ENCODE measurements around the gene PRR15L. TPM values are rescaled to one million over a fixed set of nuclear protein-coding genes. Genes with fewer than 3 reads are reported as not detected.

Gene PRR15L
- polyA plus RNA-seq, 1 experiment = not detected

DNA sequence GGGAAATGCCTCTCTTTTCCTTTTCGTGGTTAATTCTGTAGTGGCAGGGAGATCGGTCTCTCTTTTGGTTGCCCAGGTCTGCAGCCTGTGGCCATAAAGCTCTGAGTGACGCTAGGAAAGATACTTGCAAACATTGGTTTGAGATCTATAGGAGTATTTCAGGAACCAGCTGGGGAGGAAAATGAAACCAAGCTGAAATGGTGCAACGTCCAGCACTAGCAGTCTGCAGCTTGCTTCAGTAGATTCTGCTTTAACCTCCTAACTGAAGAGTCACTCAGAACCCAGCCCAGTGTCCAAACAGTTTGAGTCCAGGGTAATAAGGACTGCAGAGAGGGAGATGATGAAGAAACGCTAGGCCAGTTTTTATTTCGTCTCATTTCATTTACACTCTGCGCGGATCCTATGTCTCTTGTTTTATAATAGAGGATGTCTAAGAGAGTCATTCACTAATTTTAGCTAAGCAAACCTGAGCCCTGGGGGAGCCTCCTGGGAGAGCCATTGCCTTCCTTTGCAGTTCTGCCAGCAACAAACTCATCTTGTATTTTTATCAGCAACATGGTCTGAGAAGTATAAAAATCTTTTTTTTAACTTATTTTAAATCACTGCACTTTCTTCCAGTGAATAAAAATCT lies 49.6 kb downstream of the PRR15L start:
- TF ChIP-seq, protein P1, sequence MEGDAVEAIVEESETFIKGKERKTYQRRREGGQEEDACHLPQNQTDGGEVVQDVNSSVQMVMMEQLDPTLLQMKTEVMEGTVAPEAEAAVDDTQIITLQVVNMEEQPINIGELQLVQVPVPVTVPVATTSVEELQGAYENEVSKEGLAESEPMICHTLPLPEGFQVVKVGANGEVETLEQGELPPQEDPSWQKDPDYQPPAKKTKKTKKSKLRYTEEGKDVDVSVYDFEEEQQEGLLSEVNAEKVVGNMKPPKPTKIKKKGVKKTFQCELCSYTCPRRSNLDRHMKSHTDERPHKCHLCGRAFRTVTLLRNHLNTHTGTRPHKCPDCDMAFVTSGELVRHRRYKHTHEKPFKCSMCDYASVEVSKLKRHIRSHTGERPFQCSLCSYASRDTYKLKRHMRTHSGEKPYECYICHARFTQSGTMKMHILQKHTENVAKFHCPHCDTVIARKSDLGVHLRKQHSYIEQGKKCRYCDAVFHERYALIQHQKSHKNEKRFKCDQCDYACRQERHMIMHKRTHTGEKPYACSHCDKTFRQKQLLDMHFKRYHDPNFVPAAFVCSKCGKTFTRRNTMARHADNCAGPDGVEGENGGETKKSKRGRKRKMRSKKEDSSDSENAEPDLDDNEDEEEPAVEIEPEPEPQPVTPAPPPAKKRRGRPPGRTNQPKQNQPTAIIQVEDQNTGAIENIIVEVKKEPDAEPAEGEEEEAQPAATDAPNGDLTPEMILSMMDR (IDR thresholded peaks at IDR 0.05; ENCODE audit: insufficient read depth, low read depth, low read length) = no peak
- ChIA-PET POLR2A (no interaction called here), CTCF (interaction anchor here (1.1 to 5.3 kb wide), 4 partner anchors 18 to 62 kb away, joined by 3 to 45 read pairs (median 4); no protein-coding TSS in a partner anchor)
- no peak for DNase-seq (ENCODE audit: low read depth)
- Histone ChIP-seq H3K4me3 (ENCODE audit: low read depth, low read length) (no peak overlapping the region), H3K36me3 (ENCODE audit: control insufficient read depth, insufficient read depth, low read length) (no peaks in the 10 kb centered on the region), H3K27me3 (ENCODE audit: control insufficient read depth, insufficient read depth, low read length) (no peaks in the 10 kb centered on the region)

DNA sequence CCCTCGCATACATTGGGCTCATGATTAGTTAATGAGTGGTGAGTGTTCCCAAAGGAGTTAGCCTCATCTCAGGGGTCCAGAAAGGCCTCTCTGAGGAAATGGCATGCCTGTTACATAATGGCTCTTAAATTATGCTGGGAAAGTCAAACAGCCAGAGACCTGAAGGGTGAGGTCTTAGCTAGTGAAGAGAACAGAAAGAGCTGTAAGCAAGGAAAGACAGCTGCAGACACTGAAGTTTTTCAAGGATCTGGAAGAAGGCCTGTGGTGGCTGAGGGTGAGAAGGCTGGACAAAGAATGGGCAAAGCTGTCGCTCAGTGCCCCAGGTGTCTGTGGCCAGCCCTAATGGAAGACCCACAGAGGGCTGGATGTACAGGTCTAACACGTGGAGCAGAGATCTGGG lies 51.2 kb downstream of the PRR15L start:
- TF ChIP-seq, protein P1 (IDR thresholded peaks at IDR 0.05; ENCODE audit: insufficient read depth, low read depth, low read length) = no peak
- Histone ChIP-seq H3K4me3 (ENCODE audit: low read depth, low read length) (no peak overlapping the region), H3K36me3 (ENCODE audit: control insufficient read depth, insufficient read depth, low read length) (no peaks in the 10 kb centered on the region), H3K27me3 (ENCODE audit: control insufficient read depth, insufficient read depth, low read length) (no peaks in the 10 kb centered on the region)
- CTCF ChIA-PET = interaction anchor here (1.5 to 5.3 kb wide), 2 partner anchors 42 to 64 kb away, joined by 6 to 45 read pairs; partner anchors contain the start of gene CDK5RAP3
- POLR2A ChIA-PET = no interaction called here
- DNase-seq (ENCODE audit: low read depth) = no peak

DNA sequence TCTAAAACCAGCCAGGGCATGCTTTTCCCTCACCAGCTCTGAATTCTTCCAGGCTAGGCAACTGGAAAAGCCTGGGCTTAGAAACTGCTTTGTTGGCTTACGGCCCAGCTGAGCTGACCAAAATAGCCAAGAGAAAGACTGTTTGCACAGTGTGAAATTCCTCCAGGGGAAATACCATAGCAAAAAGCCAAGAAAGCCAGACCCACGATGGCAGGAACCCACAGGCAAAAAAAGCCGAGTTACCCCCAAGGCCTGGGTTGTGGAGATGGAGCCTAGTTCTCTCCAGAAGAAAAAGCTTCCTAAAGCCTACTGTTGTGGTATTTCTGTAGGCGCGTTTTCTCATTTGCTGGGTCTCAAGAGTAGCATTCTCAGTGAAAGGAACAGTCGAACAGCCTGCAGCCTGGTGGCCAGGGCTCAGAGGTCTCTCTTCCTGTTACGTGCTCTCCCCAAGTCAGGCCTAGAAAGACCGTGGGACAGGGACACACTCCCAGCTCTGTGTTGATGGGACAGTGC lies 52.4 kb downstream of the PRR15L start:
- TF ChIP-seq, protein P1 (IDR thresholded peaks at IDR 0.05; ENCODE audit: insufficient read depth, low read depth, low read length) = no peak
- peak; percentile 60 for DNase-seq (ENCODE audit: low read depth)
- no peak overlapping the region for H3K4me3 ChIP-seq (ENCODE audit: low read depth, low read length)
- ChIA-PET POLR2A (interaction anchor here (1.0 kb wide), 1 partner anchor 10 kb away, joined by 4 read pairs; no protein-coding TSS in a partner anchor), CTCF (interaction anchor here (0.8 to 5.3 kb wide), 10 partner anchors 13 to 112 kb away, joined by 3 to 45 read pairs (median 4); partner anchors contain the start of genes CDK5RAP3, PNPO and SCRN2)
- H3K27me3 ChIP-seq (ENCODE audit: control insufficient read depth, insufficient read depth, low read length) = no peaks in the 10 kb centered on the region
- H3K36me3 ChIP-seq (ENCODE audit: control insufficient read depth, insufficient read depth, low read length) = no peaks in the 10 kb centered on the region

DNA sequence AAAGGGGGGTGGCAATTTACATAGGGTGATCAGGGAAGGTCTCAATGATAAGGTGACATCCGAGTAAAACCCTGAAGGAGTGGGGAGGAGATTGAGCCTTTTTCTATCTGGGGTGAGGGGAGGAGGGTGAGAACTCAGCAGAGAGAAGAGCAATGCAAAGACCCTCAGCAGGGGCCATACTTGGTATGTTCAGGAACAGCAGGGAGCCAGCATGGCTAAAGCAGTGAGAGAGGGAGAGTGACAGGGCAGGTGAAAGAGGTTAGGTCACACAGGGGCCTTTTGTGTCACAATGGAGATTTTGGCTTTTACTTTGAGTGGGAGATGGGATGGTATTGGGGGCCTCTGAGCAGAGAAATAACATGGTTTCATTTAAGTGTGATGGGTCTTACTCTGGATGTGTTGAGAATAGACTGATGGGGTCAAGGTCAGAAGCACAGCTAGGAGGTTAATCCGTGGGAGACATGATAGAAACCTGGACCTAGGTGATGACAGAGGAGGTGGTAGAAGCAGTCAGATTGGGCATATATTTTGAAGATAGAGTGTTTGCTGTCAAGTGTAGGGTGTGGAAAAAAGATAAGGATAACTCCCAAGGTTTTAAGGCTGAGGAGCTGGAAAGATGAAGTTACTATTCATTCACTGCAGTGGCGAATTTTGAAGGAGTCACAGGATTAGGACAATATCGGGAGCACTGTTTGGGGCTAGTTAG lies 55.5 kb downstream of the PRR15L start:
- CTCF ChIA-PET = interaction anchor here (0.8 to 1.2 kb wide), 2 partner anchors 44 to 61 kb away, joined by 5 read pairs; partner anchors contain the start of gene SCRN2

More for the DNA sequence above, 55.5 kb downstream of the PRR15L start:
- no peak for DNase-seq (ENCODE audit: low read depth)
- Histone ChIP-seq H3K36me3 (ENCODE audit: control insufficient read depth, insufficient read depth, low read length) (peaks cover 4% of the 10 kb centered on the region), H3K27me3 (ENCODE audit: control insufficient read depth, insufficient read depth, low read length) (no peaks in the 10 kb centered on the region), H3K4me3 (ENCODE audit: low read depth, low read length) (no peak overlapping the region)
- TF ChIP-seq, protein P1 (IDR thresholded peaks at IDR 0.05; ENCODE audit: insufficient read depth, low read depth, low read length) = no peak
- POLR2A ChIA-PET = no interaction called here

Other genes starting within 250 kb of the PRR15L start
- gene TBX21, start 224.6 kb downstream of the PRR15L start, polyA plus RNA-seq (2011; rRNA removed) = not detected in 2 replicates
- 4.5 and 7.6 TPM in 2 replicates for gene OSBPL7, start 136.1 kb downstream of the PRR15L start, polyA plus RNA-seq (2011; rRNA removed)
- 49.1 and 59.2 TPM in 2 replicates for gene MRPL10, start 126.3 kb downstream of the PRR15L start, polyA plus RNA-seq (2011; rRNA removed)
- 0.58 and 0.80 TPM in 2 replicates for gene LRRC46, start 126.2 kb downstream of the PRR15L start, polyA plus RNA-seq (2011; rRNA removed)
- gene SCRN2, start 116.6 kb downstream of the PRR15L start, polyA plus RNA-seq (2011; rRNA removed) = 18.3 and 41.1 TPM in 2 replicates
- 0.05 and 0.07 TPM in 2 replicates for gene SP6, start 106.7 kb downstream of the PRR15L start, polyA plus RNA-seq (2011; rRNA removed)
- 4.0 and 5.9 TPM in 2 replicates for gene SP2, start 61.6 kb downstream of the PRR15L start, polyA plus RNA-seq (2011; rRNA removed)
- 15.9 and 19.6 TPM in 2 replicates for gene PNPO, start 16.3 kb downstream of the PRR15L start, polyA plus RNA-seq (2011; rRNA removed)
- gene CDK5RAP3, start 13.2 kb upstream of the PRR15L start, polyA plus RNA-seq (2011; rRNA removed) = 76.6 and 98.1 TPM in 2 replicates
- 132 and 181 TPM in 2 replicates for gene COPZ2, start 79.9 kb upstream of the PRR15L start, polyA plus RNA-seq (2011; rRNA removed)
- gene NFE2L1, start 90.5 kb upstream of the PRR15L start, polyA plus RNA-seq (2011; rRNA removed) = 255 and 281 TPM in 2 replicates
- 20.7 and 40.4 TPM in 2 replicates for gene CBX1, start 143.6 kb upstream of the PRR15L start, polyA plus RNA-seq (2011; rRNA removed)
- 23.5 and 27.3 TPM in 2 replicates for gene SNX11, start 149.9 kb upstream of the PRR15L start, polyA plus RNA-seq (2011; rRNA removed)

All from BJ (cell line).